Ectodermal cell (in vitro differentiated cells): ENCODE results near the gene NPR1.
A peak's percentile ranks its signal among the peaks of the same experiment; 100 is the strongest.

Experiments used
- H3K27ac ChIP-seq: 2 replicates; pipeline ENCODE4 v1.7.0; 2013; ENCODE audit warnings: mild to moderate bottlenecking, low read depth, low read length; ENCODE audit not compliant: insufficient read depth, poor library complexity, severe bottlenecking
- H3K27me3 ChIP-seq: 2 replicates; pipeline ENCODE4 v1.7.0; 2013; ENCODE audit warnings: mild to moderate bottlenecking, low read length; ENCODE audit not compliant: insufficient read depth, control insufficient read depth, poor library complexity, severe bottlenecking
- H3K36me3 ChIP-seq: one replicate; pipeline ENCODE4 v1.7.0; 2013; ENCODE audit warnings: low read length; ENCODE audit not compliant: control insufficient read depth, insufficient read depth
- H3K4me1 ChIP-seq: one replicate; pipeline ENCODE4 v1.7.0; 2013; ENCODE audit warnings: low read length; ENCODE audit not compliant: control insufficient read depth, insufficient read depth
- H3K4me3 ChIP-seq: 2 replicates; pipeline ENCODE4 v1.7.0; 2013; ENCODE audit warnings: low read depth, low read length, control low read depth; ENCODE audit not compliant: insufficient read depth
- H3K9me3 ChIP-seq: 2 replicates; pipeline ENCODE4 v1.7.0; 2013; ENCODE audit warnings: mild to moderate bottlenecking, low read length, moderate library complexity; ENCODE audit not compliant: control insufficient read depth
- WGBS, 2 experiments: methylation state at CpG; one replicate each; pipeline ENCODE4 v1.1.7; 2013; ENCODE audit warnings: missing lambda C conversion rate in 2 of 2; 5-methylcytosine and 5-hydroxymethylcytosine counted together

The NPR1 gene

DNA sequence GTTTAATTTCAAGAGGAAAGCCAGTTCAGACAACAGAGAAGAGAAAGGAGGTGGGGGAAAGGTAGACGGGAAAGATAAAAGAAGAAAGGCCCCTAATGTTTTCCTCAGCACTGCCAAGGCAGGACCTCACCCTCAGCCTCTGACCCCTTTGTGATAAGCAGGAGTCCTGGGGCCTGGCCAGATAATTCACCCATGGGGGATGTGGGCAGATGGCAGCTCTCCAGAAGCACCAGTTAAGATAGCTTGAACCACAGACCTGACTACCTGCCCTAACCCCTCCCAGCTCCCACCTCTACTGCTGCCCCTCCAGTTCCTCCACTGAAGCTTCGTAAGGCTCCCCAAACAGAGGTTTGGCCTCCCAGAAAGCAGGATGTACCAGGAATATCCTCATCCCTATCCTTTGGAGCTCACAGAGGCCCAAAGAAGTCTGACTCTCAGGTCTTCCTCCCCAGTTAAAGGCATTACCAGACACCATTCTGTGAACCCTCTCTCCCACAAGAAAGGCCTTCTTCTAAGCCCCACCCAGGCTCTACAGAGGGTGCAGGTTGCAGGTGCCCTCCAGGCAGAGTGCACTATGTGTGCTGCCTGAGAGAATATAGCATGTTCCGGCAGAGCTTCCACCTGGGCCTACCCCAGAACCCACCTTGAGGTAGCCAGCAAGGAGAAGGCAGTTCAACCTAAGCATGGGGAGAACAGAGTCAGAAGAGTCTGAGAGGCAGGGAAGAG is 29.2 kb upstream of the NPR1 start:
- no peaks in the 10 kb centered on the region for H3K4me1 ChIP-seq
- no peaks in the 10 kb centered on the region for H3K9me3 ChIP-seq
- no peak overlapping the region for H3K27ac ChIP-seq
- 57 to 62% methylated on average over 3 of the region's 3 CpGs for WGBS, 2 experiments
- no peaks in the 10 kb centered on the region for H3K27me3 ChIP-seq
- peaks cover 11% of the 10 kb centered on the region for H3K36me3 ChIP-seq
- no peak overlapping the region for H3K4me3 ChIP-seq

DNA sequence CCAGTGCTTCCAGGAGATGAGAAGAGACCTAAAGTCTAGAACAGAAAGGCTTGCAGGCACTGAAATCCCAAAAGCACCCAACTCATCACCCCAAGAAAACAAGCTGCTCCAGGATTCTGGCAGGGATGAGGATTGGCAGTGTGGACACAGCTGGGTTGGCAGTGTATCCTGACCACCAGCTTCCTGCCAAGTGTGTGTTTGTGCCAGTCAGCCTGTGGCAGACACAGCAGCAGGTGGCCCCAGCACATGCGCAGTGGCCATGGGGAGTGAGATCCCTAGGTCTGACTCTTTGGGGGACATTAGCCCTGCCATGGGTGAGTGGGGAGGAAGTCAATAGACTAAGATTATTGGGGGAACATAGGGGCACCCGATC is 28.6 kb upstream of the NPR1 start:
- 92 to 93% methylated on average over 2 of the region's 2 CpGs for WGBS, 2 experiments
- H3K27ac ChIP-seq = no peak overlapping the region

GRCh38 chr1:153651771-153652170 is 26.7 kb upstream of the NPR1 start:
- Histone ChIP-seq H3K4me3 (no peak overlapping the region), H3K9me3 (no peaks in the 10 kb centered on the region), H3K36me3 (no peaks in the 10 kb centered on the region), H3K27ac (no peak overlapping the region), H3K4me1 (no peaks in the 10 kb centered on the region), H3K27me3 (no peaks in the 10 kb centered on the region)
- WGBS, 2 experiments = 94 to 96% methylated on average over 1 of the region's 1 CpG

More for the DNA sequence above, 28.6 kb upstream of the NPR1 start:
- H3K9me3 ChIP-seq = no peaks in the 10 kb centered on the region
- H3K4me3 ChIP-seq = no peak overlapping the region
- peaks cover 10% of the 10 kb centered on the region for H3K36me3 ChIP-seq
- H3K4me1 ChIP-seq = no peaks in the 10 kb centered on the region
- no peaks in the 10 kb centered on the region for H3K27me3 ChIP-seq

GRCh38 chr1:153652805-153653500 is 25.5 kb upstream of the NPR1 start:
- 95 to 96% methylated on average over 3 of the region's 3 CpGs for WGBS, 2 experiments

GRCh38 chr1:153655333-153655732 is 23.2 kb upstream of the NPR1 start:
- no peak overlapping the region for H3K27ac ChIP-seq
- no peaks in the 10 kb centered on the region for H3K4me1 ChIP-seq
- no peaks in the 10 kb centered on the region for H3K27me3 ChIP-seq
- H3K9me3 ChIP-seq = no peaks in the 10 kb centered on the region
- WGBS, 2 experiments = 92 to 96% methylated on average over 3 of the region's 3 CpGs
- no peaks in the 10 kb centered on the region for H3K36me3 ChIP-seq
- H3K4me3 ChIP-seq = no peak overlapping the region

More at GRCh38 chr1:153652805-153653500, 25.5 kb upstream of the NPR1 start:
- H3K4me1 ChIP-seq = no peaks in the 10 kb centered on the region
- no peaks in the 10 kb centered on the region for H3K36me3 ChIP-seq
- no peak overlapping the region for H3K27ac ChIP-seq
- no peaks in the 10 kb centered on the region for H3K9me3 ChIP-seq
- H3K27me3 ChIP-seq = no peaks in the 10 kb centered on the region
- no peak overlapping the region for H3K4me3 ChIP-seq

GRCh38 chr1:153658400-153659174 is 19.9 kb upstream of the NPR1 start, which contains the start of gene SNAPIN:
SNAPIN (plus strand) TSS chr1:153658703; CDS start chr1:153658744, 41 bp downstream.
- Histone ChIP-seq H3K36me3 (peaks cover 18% of the 10 kb centered on the region), H3K27me3 (no peaks in the 10 kb centered on the region), H3K4me3 (peak within 1 kb of the TSS; percentile 85), H3K27ac (peak within 1 kb of the TSS; percentile 61), H3K4me1 (no peaks in the 10 kb centered on the region), H3K9me3 (no peaks in the 10 kb centered on the region)
- WGBS, 2 experiments = 3% methylated on average over 53 of the region's 53 CpGs

DNA sequence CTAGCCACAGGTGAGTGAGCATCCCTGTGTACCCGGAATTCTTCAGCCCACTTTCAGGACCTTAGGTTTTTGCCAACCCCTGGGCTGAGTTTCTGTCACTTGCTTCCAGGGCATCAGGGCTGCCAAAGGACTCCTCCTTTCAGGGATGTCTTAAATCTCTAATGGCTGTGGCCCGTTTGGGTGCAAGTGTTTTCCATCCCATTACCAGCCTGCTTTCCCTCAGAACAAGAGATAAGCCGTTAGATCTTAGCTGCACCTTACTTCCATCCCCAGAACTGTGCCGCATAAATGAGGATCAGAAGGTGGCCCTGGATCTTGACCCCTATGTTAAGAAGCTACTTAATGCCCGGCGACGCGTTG is 19.3 kb upstream of the NPR1 start:
- Histone ChIP-seq H3K4me1 (no peaks in the 10 kb centered on the region), H3K4me3 (peak overlapping the region; percentile 85), H3K36me3 (peaks cover 19% of the 10 kb centered on the region), H3K27ac (no peak overlapping the region), H3K9me3 (no peaks in the 10 kb centered on the region), H3K27me3 (no peaks in the 10 kb centered on the region)
- WGBS, 2 experiments = 52 to 55% methylated on average over 8 of the region's 8 CpGs

DNA sequence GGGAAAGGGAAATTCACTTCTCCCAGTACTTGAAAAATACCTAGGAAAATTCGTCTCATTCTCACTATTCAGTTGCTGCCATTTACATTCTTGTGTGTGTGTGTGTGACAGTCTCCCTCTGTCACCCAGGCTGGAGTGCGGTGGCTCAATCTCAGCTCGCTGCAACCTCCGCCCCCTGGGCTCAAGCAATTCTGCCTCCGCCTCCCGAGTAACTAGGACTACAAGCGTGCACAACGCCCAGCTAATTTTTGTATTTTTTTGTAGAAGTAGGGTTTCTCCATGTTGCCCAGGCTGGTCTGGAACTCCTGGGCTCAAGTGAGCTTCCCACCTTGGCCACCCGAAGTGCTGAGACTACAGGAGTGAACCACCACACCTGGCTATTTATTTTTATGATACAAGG is 18.8 kb upstream of the NPR1 start:
- Histone ChIP-seq H3K4me3 (peak overlapping the region; percentile 85), H3K9me3 (no peaks in the 10 kb centered on the region), H3K4me1 (no peaks in the 10 kb centered on the region), H3K27me3 (no peaks in the 10 kb centered on the region), H3K27ac (no peak overlapping the region), H3K36me3 (peaks cover 24% of the 10 kb centered on the region)
- 89% methylated on average over 8 to 9 of the region's 9 CpGs for WGBS, 2 experiments

DNA sequence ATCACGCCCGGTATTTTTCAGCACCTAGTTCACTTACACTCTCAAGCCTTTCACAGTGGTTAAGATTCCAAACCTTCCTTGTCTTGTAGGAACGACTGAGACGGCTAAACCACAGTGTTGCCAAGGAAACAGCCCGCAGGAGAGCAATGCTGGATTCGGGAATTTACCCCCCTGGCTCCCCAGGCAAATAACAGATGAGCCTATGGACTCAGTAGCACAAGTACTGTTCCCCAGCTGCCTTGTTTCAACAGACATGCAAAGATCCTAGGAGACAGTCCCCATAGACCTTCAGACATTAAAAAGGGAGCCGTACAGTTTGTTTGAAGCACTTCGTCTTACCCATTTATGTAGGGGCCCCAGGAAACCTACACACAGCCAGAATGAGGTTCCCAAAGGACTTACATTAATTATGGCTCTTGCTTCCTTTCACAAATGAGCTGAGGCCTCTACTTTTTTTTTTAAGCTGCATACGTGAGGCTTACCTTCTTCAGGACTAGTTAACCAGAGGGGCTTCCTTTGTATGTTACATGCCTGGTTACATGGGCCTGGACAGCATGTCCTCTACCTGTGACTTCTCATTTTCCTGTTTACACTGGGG is 17.3 kb upstream of the NPR1 start:
- 72 to 76% methylated on average over 9 of the region's 9 CpGs for WGBS, 2 experiments
- Histone ChIP-seq H3K27me3 (no peaks in the 10 kb centered on the region), H3K9me3 (no peaks in the 10 kb centered on the region), H3K27ac (peak overlapping the region; percentile 22), H3K4me3 (no peak overlapping the region), H3K36me3 (peaks cover 39% of the 10 kb centered on the region), H3K4me1 (no peaks in the 10 kb centered on the region)

DNA sequence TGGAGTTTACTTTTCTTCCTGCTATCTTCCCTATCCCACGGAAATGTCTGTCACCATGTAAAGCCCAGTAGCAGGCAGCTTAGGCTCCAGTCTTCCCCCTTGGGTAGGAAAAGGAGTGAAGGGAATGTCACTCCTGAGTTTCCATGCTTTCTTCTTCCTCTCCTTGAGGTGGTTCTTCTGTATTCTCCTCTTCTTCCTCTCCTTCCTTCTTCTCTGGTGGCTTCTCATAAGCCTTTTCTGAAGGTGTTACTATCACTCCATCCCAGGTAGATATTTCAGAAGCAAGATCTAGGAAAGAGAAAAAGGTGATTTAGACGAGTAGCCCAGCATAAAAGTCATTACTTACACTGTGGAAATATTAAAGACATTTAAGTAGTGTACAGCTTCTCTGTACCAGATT is 16.2 kb upstream of the NPR1 start:
- 80 to 88% methylated on average over 1 of the region's 2 CpGs for WGBS, 2 experiments
- Histone ChIP-seq H3K36me3 (peaks cover 45% of the 10 kb centered on the region), H3K9me3 (no peaks in the 10 kb centered on the region), H3K27me3 (no peaks in the 10 kb centered on the region), H3K27ac (no peak overlapping the region), H3K4me1 (no peaks in the 10 kb centered on the region), H3K4me3 (no peak overlapping the region)
